Skeletal muscle tissue (tissue), 4 donors: ENCODE measurements around the gene ANKRD13C. TPM values are rescaled to one million over a fixed set of nuclear protein-coding genes. Genes with fewer than 3 reads are reported as not detected.
"Not testable (repeated sequence)": the region's sequence is repeated elsewhere in the genome, so short reads cannot be mapped to it uniquely, and the experiment has no call there.

Experiments
- H3K27ac ChIP-seq: one replicate; pipeline ENCODE4 v1.7.0; 2013; ENCODE audit warnings: mild to moderate bottlenecking, low read depth, low read length, inconsistent platforms
- H3K27me3 ChIP-seq, 3 donors: one replicate each; pipeline ENCODE4 v1.7.0; 2013; ENCODE audit warnings: low read length in 3 of 3; ENCODE audit not compliant: control insufficient read depth in 3 of 3, insufficient read depth in 3 of 3
- H3K36me3 ChIP-seq, 3 donors: one replicate each; pipeline ENCODE4 v1.7.0; 2013; ENCODE audit warnings: low read length in 3 of 3; ENCODE audit not compliant: control insufficient read depth in 3 of 3, insufficient read depth in 3 of 3
- H3K4me1 ChIP-seq, 3 donors: one replicate each; pipeline ENCODE4 v1.7.0; 2013; ENCODE audit warnings: low read length in 3 of 3, mild to moderate bottlenecking in 3 of 3; ENCODE audit not compliant: control insufficient read depth in 3 of 3, insufficient read depth in 3 of 3
- H3K4me3 ChIP-seq, 3 donors: one replicate each; pipeline ENCODE4 v1.7.0; 2013; ENCODE audit warnings: low read length in 3 of 3
- H3K9ac ChIP-seq, 3 donors: one replicate each; pipeline ENCODE4 v1.7.0; 2013; ENCODE audit warnings: low read length in 3 of 3, mild to moderate bottlenecking in 3 of 3, moderate library complexity in 2 of 3, low read depth in 1 of 3
- H3K9me3 ChIP-seq, 3 donors: one replicate each; pipeline ENCODE4 v1.7.0; 2013; ENCODE audit warnings: low read length in 3 of 3; ENCODE audit not compliant: control insufficient read depth in 3 of 3
- total RNA-seq: library from RNA; depleted of rRNA; stranded (reverse); fragments of >200 nt; gene quantifications from one replicate; pipeline ENCODE4 v1.2.3, GENCODE V29; 2014
- donor health status: Osteomylitis.

The ANKRD13C gene
- total RNA-seq, 1 donor from 2014 or later = 50.6 TPM

GRCh38 chr1:70361727-70362398 lies 7.3 kb upstream of the ANKRD13C start:
- H3K9ac ChIP-seq = no peak overlapping the region

GRCh38 chr1:70360321-70360720 lies 5.8 kb upstream of the ANKRD13C start:
- H3K9ac ChIP-seq = no peak overlapping the region
- H3K4me3 ChIP-seq = no peak overlapping the region
- no peaks in the 10 kb centered on the region for H3K9me3 ChIP-seq
- H3K36me3 ChIP-seq = peaks cover 0 to 5% (median 0%) of the 10 kb centered on the region in 3 donors
- peaks cover 0 to 1% (median under 1%) of the 10 kb centered on the region in 3 donors for H3K4me1 ChIP-seq
- H3K27me3 ChIP-seq = no peaks in the 10 kb centered on the region
- no peak overlapping the region for H3K27ac ChIP-seq

More at GRCh38 chr1:70361727-70362398, 7.3 kb upstream of the ANKRD13C start:
- H3K4me3 ChIP-seq = no peak overlapping the region
- H3K9me3 ChIP-seq = no peaks in the 10 kb centered on the region
- peaks cover 0 to 5% (median 0%) of the 10 kb centered on the region in 3 donors for H3K36me3 ChIP-seq
- no peaks in the 10 kb centered on the region for H3K27me3 ChIP-seq
- H3K4me1 ChIP-seq = no peaks in the 10 kb centered on the region
- no peak overlapping the region for H3K27ac ChIP-seq

- no peak overlapping the region for H3K4me3 ChIP-seq
- no peaks in the 10 kb centered on the region for H3K9me3 ChIP-seq
- H3K27me3 ChIP-seq = no peaks in the 10 kb centered on the region
- H3K4me1 ChIP-seq = peaks cover 4 to 11% (median 4%) of the 10 kb centered on the region in 3 donors
- H3K36me3 ChIP-seq = peaks cover 0 to 5% (median 0%) of the 10 kb centered on the region in 3 donors
- no peak overlapping the region for H3K9ac ChIP-seq
- H3K27ac ChIP-seq = no peak overlapping the region
Measured at GRCh38 chr1:70358921-70359564, 4.5 kb upstream of the ANKRD13C start.

- H3K9me3 ChIP-seq = no peaks in the 10 kb centered on the region
- peaks cover 4 to 12% (median 12%) of the 10 kb centered on the region in 3 donors for H3K4me1 ChIP-seq
- H3K27me3 ChIP-seq = no peaks in the 10 kb centered on the region
- H3K4me3 ChIP-seq = no peak overlapping the region
- no peak overlapping the region for H3K9ac ChIP-seq
- no peak overlapping the region for H3K27ac ChIP-seq
- H3K36me3 ChIP-seq = peaks cover 0 to 7% (median 0%) of the 10 kb centered on the region in 3 donors
Measured at GRCh38 chr1:70355920-70356319, 1.4 kb upstream of the ANKRD13C start.

GRCh38 chr1:70355111-70355407 lies 537 bp upstream of the ANKRD13C start:
- peak overlapping the region; percentile 95 for H3K27ac ChIP-seq
- peaks cover 4 to 15% (median 12%) of the 10 kb centered on the region in 3 donors for H3K4me1 ChIP-seq
- H3K36me3 ChIP-seq = peaks cover 0 to 5% (median 0%) of the 10 kb centered on the region in 3 donors
- peak overlapping the region; percentile 97 to 98 (median 97) for H3K9ac ChIP-seq
- H3K4me3 ChIP-seq = peak overlapping the region; percentile 88 to 100 (median 98)
- no peaks in the 10 kb centered on the region for H3K27me3 ChIP-seq
- H3K9me3 ChIP-seq = no peaks in the 10 kb centered on the region

GRCh38 chr1:70353601-70354331 lies 756 bp downstream of the ANKRD13C start:
- Histone ChIP-seq H3K36me3 (peaks cover 0 to 3% (median 0%) of the 10 kb centered on the region in 3 donors), H3K9ac (peak overlapping the region; percentile 97 to 98 (median 97)), H3K27ac (peak overlapping the region; percentile 95), H3K27me3 (no peaks in the 10 kb centered on the region), H3K9me3 (no peaks in the 10 kb centered on the region), H3K4me1 (peaks cover 4 to 16% (median 15%) of the 10 kb centered on the region in 3 donors), H3K4me3 (peak overlapping the region; percentile 88 to 100 (median 98))

GRCh38 chr1:70353044-70353443 lies 1.5 kb downstream of the ANKRD13C start:
- peaks cover 0 to 3% (median 0%) of the 10 kb centered on the region in 3 donors for H3K36me3 ChIP-seq
- H3K27ac ChIP-seq = no peak overlapping the region
- peaks cover 4 to 16% (median 15%) of the 10 kb centered on the region in 3 donors for H3K4me1 ChIP-seq
- no peaks in the 10 kb centered on the region for H3K9me3 ChIP-seq
- H3K27me3 ChIP-seq = no peaks in the 10 kb centered on the region
- H3K4me3 ChIP-seq = peak overlapping the region; percentile 88 to 100 (median 98)
- H3K9ac ChIP-seq = peak overlapping the region; percentile 97 to 98 (median 97)

- not testable (repeated sequence) for H3K27ac ChIP-seq, H3K36me3 ChIP-seq, H3K4me3 ChIP-seq, H3K9ac ChIP-seq, H3K27me3 ChIP-seq, H3K9me3 ChIP-seq
- peaks cover 0 to 13% (median 9%) of the 10 kb centered on the region in 3 donors for H3K4me1 ChIP-seq
Measured at GRCh38 chr1:70349799-70350198, 4.7 kb downstream of the ANKRD13C start.

- H3K9me3 ChIP-seq = no peaks in the 10 kb centered on the region
- no peak overlapping the region for H3K27ac ChIP-seq
- H3K36me3 ChIP-seq = peaks cover 0 to 3% (median 0%) of the 10 kb centered on the region in 3 donors
- H3K4me1 ChIP-seq = peaks cover 0 to 12% (median 4%) of the 10 kb centered on the region in 3 donors
- no peak overlapping the region for H3K4me3 ChIP-seq
- no peak overlapping the region for H3K9ac ChIP-seq
- no peaks in the 10 kb centered on the region for H3K27me3 ChIP-seq
Measured at GRCh38 chr1:70348399-70349165, 5.9 kb downstream of the ANKRD13C start.
